Retina (tissue), 1 donor: Measurements from ENCODE around the gene ADISSP.

Source experiments
- DNase-seq: peaks from one replicate; pipeline ENCODE4 v3.0.0-alpha.2; 2016

The ADISSP gene

GRCh38 chr20:3778976-3779375 is 11.4 kb upstream of the ADISSP start:
- no peak for DNase-seq

- DNase-seq: peak; percentile 70
Observed at GRCh38 chr20:3777716-3778629, 10.4 kb upstream of the ADISSP start.

GRCh38 chr20:3777381-3777715 is 9.8 kb upstream of the ADISSP start:
- no peak for DNase-seq

GRCh38 chr20:3775457-3776108 is 8.0 kb upstream of the ADISSP start:
- DNase-seq: no peak

GRCh38 chr20:3771552-3772058 is 4.1 kb upstream of the ADISSP start:
- no peak for DNase-seq

- peak; percentile 99 for DNase-seq
Observed at GRCh38 chr20:3768342-3769130, 983 bp upstream of the ADISSP start.

GRCh38 chr20:3767110-3767426 is 485 bp downstream of the ADISSP start:
- DNase-seq: peak; percentile 49

GRCh38 chr20:3766422-3767109 is 987 bp downstream of the ADISSP start:
- DNase-seq: no peak

- no peak for DNase-seq
Observed at GRCh38 chr20:3765171-3765882, 2.2 kb downstream of the ADISSP start.

GRCh38 chr20:3764659-3765058 is 2.9 kb downstream of the ADISSP start:
- no peak for DNase-seq

- no peak for DNase-seq
Observed at GRCh38 chr20:3763671-3764601, 3.6 kb downstream of the ADISSP start.

- DNase-seq: no peak
Observed at GRCh38 chr20:3760655-3761348, 6.8 kb downstream of the ADISSP start.

GRCh38 chr20:3759884-3760283 is 7.7 kb downstream of the ADISSP start:
- no peak for DNase-seq

- DNase-seq: no peak
Observed at GRCh38 chr20:3759316-3759823, 8.2 kb downstream of the ADISSP start.

- no peak for DNase-seq
Observed at GRCh38 chr20:3758566-3758965, 9.0 kb downstream of the ADISSP start.

- DNase-seq: no peak
Observed at GRCh38 chr20:3757268-3757667, 10.3 kb downstream of the ADISSP start.

GRCh38 chr20:3755814-3756480 is 11.6 kb downstream of the ADISSP start:
- DNase-seq: no peak

GRCh38 chr20:3755269-3755668 is 12.3 kb downstream of the ADISSP start:
- DNase-seq: no peak

GRCh38 chr20:3754276-3754630 is 13.3 kb downstream of the ADISSP start:
- DNase-seq: no peak
